GM19467 (cell line): ENCODE data around the gene SCN1A.
A peak's percentile ranks its signal among the peaks of the same experiment; 100 is the strongest.
"Not testable (repeated sequence)": the region's sequence is repeated elsewhere in the genome, so short reads cannot be mapped to it uniquely, and the experiment has no call there.

Source experiments
- ATAC-seq: cut with Tn5 transposase; IDR thresholded peaks from one replicate; pipeline ENCODE4 v1.9.1; 2021; ENCODE audit warnings: mild to moderate bottlenecking, moderate library complexity; ENCODE audit not compliant: unreplicated experiment

The SCN1A gene

GRCh38 chr2:165990846-165991245 lies 137.0 kb downstream of the SCN1A start:
- ATAC-seq, result no peak

GRCh38 chr2:165989851-165990250 lies 138.0 kb downstream of the SCN1A start:
- no peak for ATAC-seq

- no peak for ATAC-seq
Observed at GRCh38 chr2:165985120-165985519, 142.7 kb downstream of the SCN1A start.

GRCh38 chr2:165972161-165972560 lies 155.7 kb downstream of the SCN1A start:
- ATAC-seq, result not testable (repeated sequence)

GRCh38 chr2:165970663-165971062 lies 157.2 kb downstream of the SCN1A start:
- ATAC-seq, result no peak

GRCh38 chr2:165969227-165969626 lies 158.6 kb downstream of the SCN1A start:
- no peak for ATAC-seq

- no peak for ATAC-seq
Observed at GRCh38 chr2:165967746-165968145, 160.1 kb downstream of the SCN1A start.

GRCh38 chr2:165961818-165962217 lies 166.0 kb downstream of the SCN1A start:
- ATAC-seq, result no peak

- ATAC-seq, result no peak
Observed at GRCh38 chr2:165959371-165959770, 168.4 kb downstream of the SCN1A start.

- no peak for ATAC-seq
Observed at GRCh38 chr2:165958313-165958960, 169.4 kb downstream of the SCN1A start.

GRCh38 chr2:165957030-165957675 lies 170.7 kb downstream of the SCN1A start:
- no peak for ATAC-seq

- ATAC-seq, result peak; percentile 98
Observed at GRCh38 chr2:165953655-165954606, 173.9 kb downstream of the SCN1A start, which contains the start of gene TTC21B. Gene TTC21B (minus strand): TSS chr2:165953776. CDS start chr2:165953705, 71 bp downstream.

GRCh38 chr2:165953306-165953654 lies 174.5 kb downstream of the SCN1A start:
- peak; percentile 36 for ATAC-seq

- ATAC-seq, result no peak
Observed at GRCh38 chr2:165952741-165953211, 175.0 kb downstream of the SCN1A start.

GRCh38 chr2:165952085-165952484 lies 175.7 kb downstream of the SCN1A start:
- ATAC-seq, result no peak

- ATAC-seq, result no peak
Observed at GRCh38 chr2:165950438-165950837, 177.4 kb downstream of the SCN1A start.

- ATAC-seq, result no peak
Observed at GRCh38 chr2:165941827-165942226, 186.0 kb downstream of the SCN1A start.

- no peak for ATAC-seq
Observed at GRCh38 chr2:165938237-165938636, 189.6 kb downstream of the SCN1A start.
